Upper lobe of right lung (tissue), 1 donor: ENCODE data around the gene WDR11. TPM values are rescaled to one million over a fixed set of nuclear protein-coding genes. Genes with fewer than 3 reads are reported as not detected.

Experiments
- ATAC-seq: fragments of 200-7000 bp; cut with Tn5 transposase; one replicate; pipeline ENCODE4 v1.9.1; 2020; ENCODE audit warnings: mild to moderate bottlenecking, moderate library complexity
- DNase-seq: peaks from one replicate; pipeline ENCODE4 v3.0.0-alpha.2; 2020
- H3K27ac ChIP-seq: fragments of 200-600 bp; one replicate; pipeline ENCODE4 v1.8.0; 2022
- H3K27me3 ChIP-seq: fragments of 200-600 bp; one replicate; pipeline ENCODE4 v1.8.0; 2022; ENCODE audit warnings: mild to moderate bottlenecking
- H3K36me3 ChIP-seq: fragments of 200-600 bp; one replicate; pipeline ENCODE4 v1.8.0; 2022
- H3K4me1 ChIP-seq: fragments of 200-600 bp; one replicate; pipeline ENCODE4 v1.8.0; 2022
- H3K4me3 ChIP-seq: fragments of 200-600 bp; one replicate; pipeline ENCODE4 v1.8.0; 2022; ENCODE audit warnings: mild to moderate bottlenecking
- H3K9me3 ChIP-seq: fragments of 200-600 bp; one replicate; pipeline ENCODE4 v1.8.0; 2022
- CTCF ChIP-seq: fragments of 200-600 bp; IDR thresholded peaks from one replicate; pipeline ENCODE4 v1.8.0; 2022; ENCODE audit warnings: antibody characterized with exemption
- intact Hi-C: fragments of 100-400 bp; cut with DNase I; formaldehyde crosslinking; loops from one replicate; pipeline ENCODE4 v1.11.0; 2022
- total RNA-seq: library from RNA; stranded (reverse); fragmentation: NEBNext Ultra II Directional; extraction: Animal tissue kit (Norgen Biotek cat#: 25700); gene quantifications from one replicate; pipeline ENCODE4 v1.2.1, GENCODE V29; 2021
- donor health status: DM: no; HTN: yes; CAD: no; lungs with severe emphysema.

Gene WDR11
- total RNA-seq, 1 donor from 2014 or later = 46.0 TPM

GRCh38 chr10:120833222-120833928, 17.8 kb upstream of the WDR11 start:
- ATAC-seq (no peak), DNase-seq (no peak)
- H3K36me3 ChIP-seq = no peaks in the 10 kb centered on the region
- no peaks in the 10 kb centered on the region for H3K27me3 ChIP-seq
- no peak overlapping the region for H3K27ac ChIP-seq
- intact Hi-C loops = no loop called here
- H3K4me3 ChIP-seq = no peak overlapping the region
- TF ChIP-seq CTCF = no peak
- no peaks in the 10 kb centered on the region for H3K4me1 ChIP-seq
- no peaks in the 10 kb centered on the region for H3K9me3 ChIP-seq

- ATAC-seq (no peak), DNase-seq (no peak)
- Histone ChIP-seq H3K27me3 (no peaks in the 10 kb centered on the region), H3K4me1 (no peaks in the 10 kb centered on the region), H3K27ac (no peak overlapping the region), H3K4me3 (no peak overlapping the region), H3K36me3 (no peaks in the 10 kb centered on the region), H3K9me3 (no peaks in the 10 kb centered on the region)
- intact Hi-C loops = no loop called here
- TF ChIP-seq CTCF = no peak
Observed at GRCh38 chr10:120835603-120836002, 15.6 kb upstream of the WDR11 start.

- Histone ChIP-seq H3K27ac (no peak overlapping the region), H3K4me3 (no peak overlapping the region), H3K27me3 (no peaks in the 10 kb centered on the region), H3K9me3 (no peaks in the 10 kb centered on the region), H3K36me3 (no peaks in the 10 kb centered on the region), H3K4me1 (no peaks in the 10 kb centered on the region)
- DNase-seq = no peak
- intact Hi-C loops = no loop called here
- TF ChIP-seq CTCF = no peak
- no peak for ATAC-seq
Observed at GRCh38 chr10:120838941-120839340, 12.2 kb upstream of the WDR11 start.

GRCh38 chr10:120841522-120842189, 9.5 kb upstream of the WDR11 start:
- ATAC-seq = no peak
- no peak for DNase-seq
- intact Hi-C loops = no loop called here
- Histone ChIP-seq H3K36me3 (no peaks in the 10 kb centered on the region), H3K27ac (no peak overlapping the region), H3K9me3 (no peaks in the 10 kb centered on the region), H3K4me1 (no peaks in the 10 kb centered on the region), H3K27me3 (no peaks in the 10 kb centered on the region), H3K4me3 (no peak overlapping the region)
- no peak for TF ChIP-seq CTCF

GRCh38 chr10:120854388-120854787, 3.2 kb downstream of the WDR11 start:
- Histone ChIP-seq H3K27ac (no peak overlapping the region), H3K4me3 (no peak overlapping the region), H3K27me3 (no peaks in the 10 kb centered on the region), H3K9me3 (no peaks in the 10 kb centered on the region), H3K36me3 (peaks cover 7% of the 10 kb centered on the region), H3K4me1 (peaks cover 16% of the 10 kb centered on the region)
- intact Hi-C loops = no loop called here
- no peak for TF ChIP-seq CTCF
- DNase-seq (no peak), ATAC-seq (no peak)
